HAP-1 (cell line): ENCODE measurements around the gene OR6S1.

ENCODE experiments used
- DNase-seq, 2 experiments: peaks; one replicate each; pipeline ENCODE4 v3.0.0-alpha.2; 2016 to 2020; ENCODE audit warnings: low spot score in 2 of 2
- H3K27me3 ChIP-seq: fragments of 250-450 bp; sonication (Bioruptor Pico); 2 replicates; pipeline ENCODE4 v1.5.1; 2020; ENCODE audit warnings: low read depth, mild to moderate bottlenecking, moderate library complexity
- H3K36me3 ChIP-seq: fragments of 250-450 bp; sonication (Bioruptor Pico); replicated peaks from 2 replicates; pipeline ENCODE4 v1.5.1; 2020; ENCODE audit warnings: mild to moderate bottlenecking
- H3K4me1 ChIP-seq: fragments of 250-450 bp; sonication (Bioruptor Pico); 2 replicates; pipeline ENCODE4 v1.5.1; 2020; ENCODE audit warnings: mild to moderate bottlenecking
- H3K4me3 ChIP-seq: fragments of 250-450 bp; sonication (Bioruptor Pico); 2 replicates; pipeline ENCODE4 v1.5.1; 2020; ENCODE audit warnings: mild to moderate bottlenecking, moderate library complexity
- H3K9me3 ChIP-seq: fragments of 250-450 bp; sonication (Bioruptor Pico); 2 replicates; pipeline ENCODE4 v1.5.1; 2020; ENCODE audit warnings: mild to moderate bottlenecking, moderate library complexity
- in situ Hi-C: fragments of 300-500 bp; cut with MboI; formaldehyde crosslinking; loops from 3 replicates; pipeline ENCODE4 v1.14.3; 2020; ENCODE audit warnings: low sequenced_read_pairs, inconsistent platforms, mixed read lengths

OR6S1 gene

GRCh38 chr14:20618271-20618749 lies 23.2 kb downstream of the OR6S1 start:
- H3K9me3 ChIP-seq: no peaks in the 10 kb centered on the region

GRCh38 chr14:20617138-20618003 lies 24.1 kb downstream of the OR6S1 start:
- H3K4me1 ChIP-seq: peaks cover 10% of the 10 kb centered on the region
- in situ Hi-C loops: no loop called here
- no peak for DNase-seq

More at GRCh38 chr14:20618271-20618749, 23.2 kb downstream of the OR6S1 start:
- Histone ChIP-seq H3K27me3 (no peaks in the 10 kb centered on the region), H3K4me1 (peaks cover 10% of the 10 kb centered on the region), H3K4me3 (no peak overlapping the region), H3K36me3 (no peaks in the 10 kb centered on the region)
- in situ Hi-C loops: no loop called here
- peak in 1 of 2 experiments; percentile 65 for DNase-seq

GRCh38 chr14:20615996-20616395 lies 25.5 kb downstream of the OR6S1 start:
- Histone ChIP-seq H3K27me3 (no peaks in the 10 kb centered on the region), H3K9me3 (no peaks in the 10 kb centered on the region), H3K36me3 (no peaks in the 10 kb centered on the region), H3K4me1 (peaks cover 10% of the 10 kb centered on the region), H3K4me3 (no peak overlapping the region)
- no peak for DNase-seq
- in situ Hi-C loops: no loop called here

More at GRCh38 chr14:20617138-20618003, 24.1 kb downstream of the OR6S1 start:
- H3K4me3 ChIP-seq: no peak overlapping the region
- no peaks in the 10 kb centered on the region for H3K36me3 ChIP-seq
- H3K27me3 ChIP-seq: no peaks in the 10 kb centered on the region
- H3K9me3 ChIP-seq: no peaks in the 10 kb centered on the region

- H3K4me1 ChIP-seq: peaks cover 12% of the 10 kb centered on the region
These were observed 27.3 kb downstream of the OR6S1 start for GRCh38 chr14:20614038-20614840.

GRCh38 chr14:20613094-20614037 lies 28.1 kb downstream of the OR6S1 start:
- no peaks in the 10 kb centered on the region for H3K27me3 ChIP-seq
- no peaks in the 10 kb centered on the region for H3K36me3 ChIP-seq
- in situ Hi-C loops: no loop called here
- peak overlapping the region; percentile 51 for H3K4me3 ChIP-seq
- no peaks in the 10 kb centered on the region for H3K9me3 ChIP-seq
- DNase-seq: peak; percentile 91 to 98
- peaks cover 16% of the 10 kb centered on the region for H3K4me1 ChIP-seq

More at GRCh38 chr14:20614038-20614840, 27.3 kb downstream of the OR6S1 start:
- Histone ChIP-seq H3K27me3 (no peaks in the 10 kb centered on the region), H3K9me3 (no peaks in the 10 kb centered on the region), H3K4me3 (peak overlapping the region; percentile 51), H3K36me3 (no peaks in the 10 kb centered on the region)
- peak; percentile 57 to 76 for DNase-seq
- in situ Hi-C loops: no loop called here

GRCh38 chr14:20612403-20612802 lies 29.1 kb downstream of the OR6S1 start:
- no peak for DNase-seq
- Histone ChIP-seq H3K4me1 (peaks cover 13% of the 10 kb centered on the region), H3K36me3 (no peaks in the 10 kb centered on the region), H3K9me3 (no peaks in the 10 kb centered on the region), H3K27me3 (no peaks in the 10 kb centered on the region), H3K4me3 (no peak overlapping the region)
- in situ Hi-C loops: no loop called here

- no peak for DNase-seq
- peaks cover 13% of the 10 kb centered on the region for H3K4me1 ChIP-seq
- no peaks in the 10 kb centered on the region for H3K9me3 ChIP-seq
- no peaks in the 10 kb centered on the region for H3K27me3 ChIP-seq
- in situ Hi-C loops: no loop called here
- no peak overlapping the region for H3K4me3 ChIP-seq
- H3K36me3 ChIP-seq: no peaks in the 10 kb centered on the region
These were observed 30.2 kb downstream of the OR6S1 start for GRCh38 chr14:20611277-20611676.

GRCh38 chr14:20610002-20610765 lies 31.3 kb downstream of the OR6S1 start:
- Histone ChIP-seq H3K36me3 (no peaks in the 10 kb centered on the region), H3K9me3 (no peaks in the 10 kb centered on the region), H3K4me3 (peak overlapping the region; percentile 78), H3K4me1 (peaks cover 13% of the 10 kb centered on the region), H3K27me3 (no peaks in the 10 kb centered on the region)
- peak; percentile 91 for DNase-seq
- in situ Hi-C loops: no loop called here

GRCh38 chr14:20609215-20610001 lies 32.1 kb downstream of the OR6S1 start:
- DNase-seq: peak; percentile 77 to 86
- Histone ChIP-seq H3K9me3 (no peaks in the 10 kb centered on the region), H3K36me3 (no peaks in the 10 kb centered on the region), H3K27me3 (no peaks in the 10 kb centered on the region), H3K4me3 (peak overlapping the region; percentile 78), H3K4me1 (peaks cover 9% of the 10 kb centered on the region)
- in situ Hi-C loops: loop anchor here (10.0 kb wide), 1 partner anchor 275 kb away; the partner anchor contains the start of gene CCNB1IP1

GRCh38 chr14:20608383-20609110 lies 32.9 kb downstream of the OR6S1 start:
- Histone ChIP-seq H3K4me3 (peak overlapping the region; percentile 78), H3K36me3 (no peaks in the 10 kb centered on the region), H3K9me3 (no peaks in the 10 kb centered on the region), H3K27me3 (no peaks in the 10 kb centered on the region), H3K4me1 (peaks cover 9% of the 10 kb centered on the region)
- peak; percentile 55 to 65 for DNase-seq
- in situ Hi-C loops: loop anchor here (10.0 kb wide), 1 partner anchor 274 kb away; the partner anchor contains the start of gene CCNB1IP1

- DNase-seq: no peak
- H3K36me3 ChIP-seq: no peaks in the 10 kb centered on the region
- in situ Hi-C loops: loop anchor here (10.0 kb wide), 1 partner anchor 273 kb away; the partner anchor contains the start of gene CCNB1IP1
- no peaks in the 10 kb centered on the region for H3K9me3 ChIP-seq
- H3K4me3 ChIP-seq: no peak overlapping the region
- H3K4me1 ChIP-seq: peaks cover 9% of the 10 kb centered on the region
- no peaks in the 10 kb centered on the region for H3K27me3 ChIP-seq
These were observed 33.9 kb downstream of the OR6S1 start for GRCh38 chr14:20607617-20608016.
